Measurements from ENCODE around the gene ZNF317.

ZNF317 gene

GRCh38 chr19:9140159-9140874 is at the start of gene ZNF317:
ZNF317 (plus strand) TSS chr19:9140397; CDS start chr19:9156017, 15,620 bp downstream.
- DNase-seq (ENCODE audit: low spot score), result peak; percentile 96

- DNase-seq (ENCODE audit: low spot score), result no peak
These were observed 32.8 kb upstream of the ZNF317 start, which contains the start of gene OR7G2 for GRCh38 chr19:9107375-9107774. OR7G2 (minus strand) TSS chr19:9107475; CDS start chr19:9103243, 4,232 bp downstream.

- no peak for DNase-seq (ENCODE audit: low spot score)
These were observed 30.2 kb upstream of the ZNF317 start for GRCh38 chr19:9109959-9110358.

GRCh38 chr19:9115307-9115813 is 24.8 kb upstream of the ZNF317 start, which contains the start of gene OR7G1:
OR7G1 (minus strand) TSS chr19:9115763; CDS start chr19:9115763, 0 bp downstream.
- DNase-seq (ENCODE audit: low spot score), result no peak

GRCh38 chr19:9116547-9116946 is 23.6 kb upstream of the ZNF317 start:
- no peak for DNase-seq (ENCODE audit: low spot score)

GRCh38 chr19:9126900-9127405 is 13.2 kb upstream of the ZNF317 start, which contains the start of gene OR7G3:
OR7G3 (minus strand) TSS chr19:9126950; CDS start chr19:9126950, 0 bp downstream.
- DNase-seq (ENCODE audit: low spot score), result no peak

GRCh38 chr19:9128171-9128570 is 12.0 kb upstream of the ZNF317 start:
- DNase-seq (ENCODE audit: low spot score), result no peak

- no peak for DNase-seq (ENCODE audit: low spot score)
These were observed 9.2 kb upstream of the ZNF317 start for GRCh38 chr19:9130965-9131364.

- no peak for DNase-seq (ENCODE audit: low spot score)
These were observed 7.8 kb upstream of the ZNF317 start for GRCh38 chr19:9132422-9132821.

GRCh38 chr19:9139609-9140158 is 513 bp upstream of the ZNF317 start:
- DNase-seq (ENCODE audit: low spot score), result no peak

- no peak for DNase-seq (ENCODE audit: low spot score)
These were observed 4.7 kb downstream of the ZNF317 start for GRCh38 chr19:9144920-9145319.

- DNase-seq (ENCODE audit: low spot score), result no peak
These were observed 6.7 kb downstream of the ZNF317 start for GRCh38 chr19:9146882-9147281.

- DNase-seq (ENCODE audit: low spot score), result no peak
These were observed 8.5 kb downstream of the ZNF317 start for GRCh38 chr19:9148697-9149096.

- DNase-seq (ENCODE audit: low spot score), result no peak
These were observed 9.8 kb downstream of the ZNF317 start for GRCh38 chr19:9149997-9150396.

GRCh38 chr19:9150650-9151049 is 10.5 kb downstream of the ZNF317 start:
- DNase-seq (ENCODE audit: low spot score), result no peak

GRCh38 chr19:9151367-9151766 is 11.2 kb downstream of the ZNF317 start:
- no peak for DNase-seq (ENCODE audit: low spot score)

- no peak for DNase-seq (ENCODE audit: low spot score)
These were observed 15.4 kb downstream of the ZNF317 start for GRCh38 chr19:9155591-9155990.

GRCh38 chr19:9156304-9156703 is 16.1 kb downstream of the ZNF317 start:
- DNase-seq (ENCODE audit: low spot score), result no peak

GRCh38 chr19:9159891-9160290 is 19.7 kb downstream of the ZNF317 start:
- no peak for DNase-seq (ENCODE audit: low spot score)

GRCh38 chr19:9161427-9161826 is 21.2 kb downstream of the ZNF317 start:
- no peak for DNase-seq (ENCODE audit: low spot score)

GRCh38 chr19:9165261-9165660 is 25.1 kb downstream of the ZNF317 start:
- DNase-seq (ENCODE audit: low spot score), result no peak

- DNase-seq (ENCODE audit: low spot score), result no peak
These were observed 26.6 kb downstream of the ZNF317 start for GRCh38 chr19:9166846-9167245.

- DNase-seq (ENCODE audit: low spot score), result no peak
These were observed 31.3 kb downstream of the ZNF317 start for GRCh38 chr19:9171393-9171991.

Data from hematopoietic multipotent progenitor cell treated with erythropoietin and hydrocortisone succinate and interleukin-3 and kit ligand, for 15 days (in vitro differentiated cells).